ENCODE measurements around the gene DSG3.

Gene DSG3

DNA sequence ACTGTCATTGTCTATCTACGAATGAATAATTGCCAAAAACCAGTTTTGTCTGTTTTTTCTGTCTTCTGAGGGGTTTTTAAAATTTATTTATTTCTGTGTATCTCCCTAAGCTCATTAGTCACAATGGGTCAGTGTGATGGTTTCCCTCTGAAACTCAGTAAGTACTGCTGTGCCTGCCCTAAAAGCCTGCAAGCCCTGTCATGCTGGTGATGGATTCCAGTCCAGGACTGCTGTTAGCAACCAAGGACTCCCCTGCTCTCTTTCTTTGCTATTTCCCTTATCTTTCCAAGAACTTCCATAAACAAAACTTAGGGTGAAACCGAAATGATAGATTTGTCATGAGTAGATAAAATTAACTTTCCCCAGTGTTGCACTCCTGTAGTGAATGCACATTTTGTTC, 38.6 kb downstream of the DSG3 start:
- H3K4me1 ChIP-seq (ENCODE audit: low read length), result no peaks in the 10 kb centered on the region

DNA sequence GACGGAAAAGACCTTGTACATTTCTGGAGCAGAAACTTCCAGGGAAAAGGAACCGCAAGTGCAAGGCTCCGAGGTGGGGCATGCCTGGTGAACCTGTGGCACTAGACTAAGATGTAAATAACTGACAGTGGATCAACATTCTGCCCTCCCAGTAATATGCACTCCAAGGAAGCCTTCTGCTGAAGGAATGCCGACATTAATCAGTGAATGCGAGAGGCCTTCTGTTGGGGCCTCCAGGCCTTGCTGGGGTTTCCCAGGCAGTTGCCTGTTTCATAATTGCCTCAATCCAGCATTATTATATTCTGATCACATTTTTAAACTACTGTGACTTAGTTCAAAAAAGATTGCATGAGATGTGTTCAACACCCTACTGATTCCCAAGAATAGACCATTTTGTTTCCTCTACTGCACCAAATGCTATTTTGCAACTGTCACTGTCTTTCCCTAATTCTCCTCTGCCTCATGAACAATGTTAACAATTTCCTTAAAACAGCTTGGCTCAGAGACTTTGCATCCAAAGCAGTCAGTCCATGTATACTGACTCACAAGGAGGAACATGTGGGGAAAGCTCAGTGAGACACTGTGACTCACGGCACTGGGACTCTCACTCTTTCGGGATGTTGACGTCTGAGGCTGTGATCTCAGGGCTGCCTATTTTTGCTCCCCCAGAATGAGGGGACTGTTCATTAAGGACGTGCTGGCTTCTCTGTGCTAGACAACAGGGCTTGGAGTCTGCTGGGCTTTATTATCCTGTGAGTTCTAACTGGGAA, 39.9 kb downstream of the DSG3 start:
- no peak overlapping the region for H3K9ac ChIP-seq (ENCODE audit: low read length)
- no peak overlapping the region for H3K4me3 ChIP-seq (ENCODE audit: low read length)
- H3K79me2 ChIP-seq (ENCODE audit: low read length), result no peaks in the 10 kb centered on the region
- no peaks in the 10 kb centered on the region for H3K36me3 ChIP-seq (replicated peaks; ENCODE audit: insufficient read depth, low read length)
- H3K9me2 ChIP-seq (replicated peaks; ENCODE audit: insufficient read depth, low read length), result no peaks in the 10 kb centered on the region
- H3K4me2 ChIP-seq (ENCODE audit: low read depth, low read length), result no peak overlapping the region
- no peaks in the 10 kb centered on the region for H3K27me3 ChIP-seq (replicated peaks; ENCODE audit: insufficient read depth, low read length)
- no peak for DNase-seq
- H3K27ac ChIP-seq (ENCODE audit: low read length), result no peak overlapping the region
- H3K4me1 ChIP-seq (ENCODE audit: low read length), result no peaks in the 10 kb centered on the region
- no peaks in the 10 kb centered on the region for H4K20me1 ChIP-seq (ENCODE audit: insufficient read depth, low read length)
- no peaks in the 10 kb centered on the region for H3F3A ChIP-seq (ENCODE audit: insufficient read depth, low read length)
- H2AFZ ChIP-seq (ENCODE audit: low read length), result no peak overlapping the region
- H3K9me3 ChIP-seq (replicated peaks; ENCODE audit: insufficient read depth, low read length), result no peaks in the 10 kb centered on the region
- no peak for TF ChIP-seq EZH2 (optimal IDR thresholded peaks at IDR 0.05; ENCODE audit: low read depth, low read length)
- TF ChIP-seq, protein P1, sequence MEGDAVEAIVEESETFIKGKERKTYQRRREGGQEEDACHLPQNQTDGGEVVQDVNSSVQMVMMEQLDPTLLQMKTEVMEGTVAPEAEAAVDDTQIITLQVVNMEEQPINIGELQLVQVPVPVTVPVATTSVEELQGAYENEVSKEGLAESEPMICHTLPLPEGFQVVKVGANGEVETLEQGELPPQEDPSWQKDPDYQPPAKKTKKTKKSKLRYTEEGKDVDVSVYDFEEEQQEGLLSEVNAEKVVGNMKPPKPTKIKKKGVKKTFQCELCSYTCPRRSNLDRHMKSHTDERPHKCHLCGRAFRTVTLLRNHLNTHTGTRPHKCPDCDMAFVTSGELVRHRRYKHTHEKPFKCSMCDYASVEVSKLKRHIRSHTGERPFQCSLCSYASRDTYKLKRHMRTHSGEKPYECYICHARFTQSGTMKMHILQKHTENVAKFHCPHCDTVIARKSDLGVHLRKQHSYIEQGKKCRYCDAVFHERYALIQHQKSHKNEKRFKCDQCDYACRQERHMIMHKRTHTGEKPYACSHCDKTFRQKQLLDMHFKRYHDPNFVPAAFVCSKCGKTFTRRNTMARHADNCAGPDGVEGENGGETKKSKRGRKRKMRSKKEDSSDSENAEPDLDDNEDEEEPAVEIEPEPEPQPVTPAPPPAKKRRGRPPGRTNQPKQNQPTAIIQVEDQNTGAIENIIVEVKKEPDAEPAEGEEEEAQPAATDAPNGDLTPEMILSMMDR (IDR thresholded peaks at IDR 0.05; ENCODE audit: low read length), result no peak
- TF ChIP-seq EZH2phosphoT487 (IDR thresholded peaks at IDR 0.05; ENCODE audit: low read length), result no peak

More for the DNA sequence above, 38.6 kb downstream of the DSG3 start:
- H3K27ac ChIP-seq (ENCODE audit: low read length), result no peak overlapping the region
- no peak overlapping the region for H2AFZ ChIP-seq (ENCODE audit: low read length)
- H3F3A ChIP-seq (ENCODE audit: insufficient read depth, low read length), result no peaks in the 10 kb centered on the region
- TF ChIP-seq EZH2phosphoT487 (IDR thresholded peaks at IDR 0.05; ENCODE audit: low read length) (no peak), EZH2 (optimal IDR thresholded peaks at IDR 0.05; ENCODE audit: low read depth, low read length) (no peak)
- TF ChIP-seq, protein P1 (IDR thresholded peaks at IDR 0.05; ENCODE audit: low read length), result no peak
- H3K79me2 ChIP-seq (ENCODE audit: low read length), result no peaks in the 10 kb centered on the region
- H4K20me1 ChIP-seq (ENCODE audit: insufficient read depth, low read length), result no peaks in the 10 kb centered on the region
- no peak for DNase-seq
- H3K4me3 ChIP-seq (ENCODE audit: low read length), result no peak overlapping the region
- H3K9me3 ChIP-seq (replicated peaks; ENCODE audit: insufficient read depth, low read length), result no peaks in the 10 kb centered on the region
- no peaks in the 10 kb centered on the region for H3K9me2 ChIP-seq (replicated peaks; ENCODE audit: insufficient read depth, low read length)
- H3K9ac ChIP-seq (ENCODE audit: low read length), result no peak overlapping the region
- H3K4me2 ChIP-seq (ENCODE audit: low read depth, low read length), result no peak overlapping the region
- H3K36me3 ChIP-seq (replicated peaks; ENCODE audit: insufficient read depth, low read length), result no peaks in the 10 kb centered on the region
- no peaks in the 10 kb centered on the region for H3K27me3 ChIP-seq (replicated peaks; ENCODE audit: insufficient read depth, low read length)

DNA sequence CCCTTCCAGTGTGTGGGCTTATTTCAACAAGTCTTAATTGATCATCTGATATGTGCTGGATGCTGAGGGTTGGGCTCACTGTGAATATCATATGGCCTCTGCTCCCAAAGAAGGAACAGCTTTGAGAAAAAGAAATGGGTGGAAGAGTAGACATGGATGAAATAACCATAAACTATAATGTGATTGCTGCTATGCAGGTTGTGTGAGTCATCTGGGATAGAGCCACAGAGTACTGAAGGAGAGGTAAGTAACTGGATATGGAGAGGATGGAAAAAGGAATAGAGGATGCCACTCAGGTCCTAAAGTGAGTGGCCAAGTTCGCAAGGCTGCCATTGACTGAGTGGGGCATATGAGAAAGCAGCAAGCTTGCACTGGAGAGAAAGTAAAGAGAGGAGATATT, 41.8 kb downstream of the DSG3 start:
- Histone ChIP-seq H3K36me3 (replicated peaks; ENCODE audit: insufficient read depth, low read length) (no peaks in the 10 kb centered on the region), H3K4me1 (ENCODE audit: low read length) (no peaks in the 10 kb centered on the region), H3K4me3 (ENCODE audit: low read length) (no peak overlapping the region), H2AFZ (ENCODE audit: low read length) (no peak overlapping the region), H3K79me2 (ENCODE audit: low read length) (no peaks in the 10 kb centered on the region), H4K20me1 (ENCODE audit: insufficient read depth, low read length) (no peaks in the 10 kb centered on the region), H3K9me2 (replicated peaks; ENCODE audit: insufficient read depth, low read length) (no peaks in the 10 kb centered on the region), H3K9ac (ENCODE audit: low read length) (no peak overlapping the region), H3F3A (ENCODE audit: insufficient read depth, low read length) (no peaks in the 10 kb centered on the region), H3K27ac (ENCODE audit: low read length) (no peak overlapping the region), H3K9me3 (replicated peaks; ENCODE audit: insufficient read depth, low read length) (no peaks in the 10 kb centered on the region), H3K4me2 (ENCODE audit: low read depth, low read length) (no peak overlapping the region), H3K27me3 (replicated peaks; ENCODE audit: insufficient read depth, low read length) (no peaks in the 10 kb centered on the region)
- TF ChIP-seq, protein P1 (IDR thresholded peaks at IDR 0.05; ENCODE audit: low read length), result no peak
- TF ChIP-seq EZH2phosphoT487 (IDR thresholded peaks at IDR 0.05; ENCODE audit: low read length) (no peak), EZH2 (optimal IDR thresholded peaks at IDR 0.05; ENCODE audit: low read depth, low read length) (no peak)
- DNase-seq, result no peak

Measured in MM.1S (cell line).